GM21390 (cell line): ENCODE data around the gene RSPO1.
"Not testable (repeated sequence)": the region's sequence is repeated elsewhere in the genome, so short reads cannot be mapped to it uniquely, and the experiment has no call there.

Experiments used
- ATAC-seq: cut with Tn5 transposase; IDR thresholded peaks from one replicate; pipeline ENCODE4 v1.9.1; 2021; ENCODE audit not compliant: unreplicated experiment

Gene RSPO1

GRCh38 chr1:37634244-37634991 lies at the start of gene RSPO1:
TSS of gene RSPO1 (minus strand) at chr1:37634892. CDS start at chr1:37629661, 5,231 bp downstream.
- no peak for ATAC-seq

GRCh38 chr1:37684182-37684581 lies 49.5 kb upstream of the RSPO1 start:
- ATAC-seq, result not testable (repeated sequence)

- ATAC-seq, result no peak
These were observed 47.8 kb upstream of the RSPO1 start for GRCh38 chr1:37682334-37682987.

- ATAC-seq, result no peak
These were observed 46.2 kb upstream of the RSPO1 start for GRCh38 chr1:37680933-37681332.

GRCh38 chr1:37677808-37678207 lies 43.1 kb upstream of the RSPO1 start:
- no peak for ATAC-seq

GRCh38 chr1:37677143-37677439 lies 42.4 kb upstream of the RSPO1 start:
- ATAC-seq, result no peak

- peak; percentile 60 for ATAC-seq
These were observed 41.8 kb upstream of the RSPO1 start for GRCh38 chr1:37676281-37677142.

GRCh38 chr1:37673920-37674319 lies 39.2 kb upstream of the RSPO1 start:
- no peak for ATAC-seq

- no peak for ATAC-seq
These were observed 37.6 kb upstream of the RSPO1 start for GRCh38 chr1:37672136-37672870.

GRCh38 chr1:37671261-37671660 lies 36.6 kb upstream of the RSPO1 start:
- no peak for ATAC-seq

GRCh38 chr1:37670133-37670532 lies 35.4 kb upstream of the RSPO1 start:
- no peak for ATAC-seq

GRCh38 chr1:37667023-37667671 lies 32.5 kb upstream of the RSPO1 start:
- ATAC-seq, result no peak

GRCh38 chr1:37666241-37666867 lies 31.7 kb upstream of the RSPO1 start:
- no peak for ATAC-seq

GRCh38 chr1:37663426-37664000 lies 28.8 kb upstream of the RSPO1 start:
- no peak for ATAC-seq

- ATAC-seq, result no peak
These were observed 27.5 kb upstream of the RSPO1 start for GRCh38 chr1:37662031-37662755.

GRCh38 chr1:37661401-37661800 lies 26.7 kb upstream of the RSPO1 start:
- ATAC-seq, result no peak

GRCh38 chr1:37660664-37661063 lies 26.0 kb upstream of the RSPO1 start:
- no peak for ATAC-seq

GRCh38 chr1:37658486-37658885 lies 23.8 kb upstream of the RSPO1 start:
- no peak for ATAC-seq
